NT2/D1 (cell line): ENCODE results near the gene PDGFC.

Source experiments
- SUZ12 ChIP-seq: IDR thresholded peaks from 2 replicates; pipeline ENCODE4 v1.6.1; 2011; ENCODE audit not compliant: insufficient read length, insufficient read depth; ENCODE audit errors: extremely low read depth
- YY1 ChIP-seq: IDR thresholded peaks from 2 replicates; pipeline ENCODE4 v1.6.1; 2011; ENCODE audit not compliant: insufficient read length, insufficient read depth
- ZNF274 ChIP-seq: IDR thresholded peaks from 2 replicates; pipeline ENCODE4 v1.6.1; 2011; ENCODE audit warnings: mild to moderate bottlenecking, low read depth, low read length

DNA sequence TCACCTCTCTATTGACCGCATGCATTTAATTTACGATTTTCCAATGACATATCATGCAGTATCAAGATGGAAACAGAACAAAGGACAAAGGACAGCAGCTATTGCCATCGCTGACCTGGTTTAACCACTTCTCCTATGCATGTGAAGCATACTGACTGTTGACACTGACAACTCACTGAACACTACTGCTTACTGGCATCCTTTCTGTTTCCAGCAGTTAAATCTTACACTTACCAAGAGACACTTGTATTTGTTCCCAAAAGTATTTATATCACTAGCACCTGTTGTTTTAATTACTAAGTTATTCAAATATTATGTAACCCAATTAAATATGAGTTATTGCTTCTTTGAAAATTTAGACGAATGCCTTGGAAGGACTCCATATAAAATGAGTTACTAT lies 176.7 kb downstream of the PDGFC start:
- TF ChIP-seq SUZ12 (no peak), ZNF274 (no peak), YY1 (no peak)
